ENCODE data around the gene PDLIM4. TPM values are rescaled to one million over a fixed set of nuclear protein-coding genes. Genes with fewer than 3 reads are reported as not detected.

PDLIM4 gene
- total and polyA plus RNA-seq, 3 donors from 2014 or later = 11.8 to 20.5 (median 18.5) TPM

- Histone ChIP-seq H3K27me3 (no peaks in the 10 kb centered on the region), H3K4me3 (no peak overlapping the region), H3K9me3 (no peaks in the 10 kb centered on the region), H3K27ac (no peak overlapping the region), H3K36me3 (ENCODE audit: low read depth, missing control alignments) (no peaks in the 10 kb centered on the region), H3K4me1 (no peaks in the 10 kb centered on the region)
- no peak for DNase-seq
- TF ChIP-seq CTCF (IDR thresholded peaks at IDR 0.05) (no peak), POLR2A (IDR thresholded peaks at IDR 0.05) (no peak)
- 38 to 54% methylated on average over 1 of the region's 1 CpG for WGBS, 2 donors
- intact Hi-C loops (cut with DNase I; ENCODE audit: low total_unique reads) = no loop called here
Observed at GRCh38 chr5:132245593-132245992, 11.9 kb upstream of the PDLIM4 start.

GRCh38 chr5:132246806-132247205 is 10.7 kb upstream of the PDLIM4 start:
- Histone ChIP-seq H3K4me1 (no peaks in the 10 kb centered on the region), H3K27me3 (no peaks in the 10 kb centered on the region), H3K4me3 (no peak overlapping the region), H3K36me3 (ENCODE audit: low read depth, missing control alignments) (no peaks in the 10 kb centered on the region), H3K27ac (no peak overlapping the region), H3K9me3 (no peaks in the 10 kb centered on the region)
- no peak for DNase-seq
- TF ChIP-seq POLR2A (IDR thresholded peaks at IDR 0.05) (no peak), CTCF (IDR thresholded peaks at IDR 0.05) (no peak)
- intact Hi-C loops (cut with DNase I; ENCODE audit: low total_unique reads) = no loop called here

GRCh38 chr5:132250547-132250946 is 6.9 kb upstream of the PDLIM4 start:
- DNase-seq = no peak
- no peaks in the 10 kb centered on the region for H3K27me3 ChIP-seq
- H3K4me1 ChIP-seq = peaks cover 14% of the 10 kb centered on the region
- WGBS, 2 donors = 80 to 98% methylated on average over 1 to 2 of the region's 2 CpGs
- H3K4me3 ChIP-seq = no peak overlapping the region
- intact Hi-C loops (cut with DNase I; ENCODE audit: low total_unique reads) = no loop called here
- H3K27ac ChIP-seq = no peak overlapping the region
- TF ChIP-seq POLR2A (IDR thresholded peaks at IDR 0.05) (no peak), CTCF (IDR thresholded peaks at IDR 0.05) (no peak)
- no peaks in the 10 kb centered on the region for H3K9me3 ChIP-seq
- H3K36me3 ChIP-seq (ENCODE audit: low read depth, missing control alignments) = no peaks in the 10 kb centered on the region

- Histone ChIP-seq H3K36me3 (ENCODE audit: low read depth, missing control alignments) (no peaks in the 10 kb centered on the region), H3K27me3 (no peaks in the 10 kb centered on the region), H3K4me3 (no peak overlapping the region), H3K27ac (no peak overlapping the region), H3K4me1 (peaks cover 14% of the 10 kb centered on the region), H3K9me3 (no peaks in the 10 kb centered on the region)
- WGBS, 2 donors = 95 to 96% methylated on average over 9 to 10 of the region's 10 CpGs
- DNase-seq = no peak
- TF ChIP-seq CTCF (IDR thresholded peaks at IDR 0.05) = no peak
- TF ChIP-seq POLR2A (IDR thresholded peaks at IDR 0.05) = no peak
- intact Hi-C loops (cut with DNase I; ENCODE audit: low total_unique reads) = no loop called here
Observed at GRCh38 chr5:132251220-132251725, 6.2 kb upstream of the PDLIM4 start.

GRCh38 chr5:132253008-132253441 is 4.5 kb upstream of the PDLIM4 start:
- Histone ChIP-seq H3K4me1 (peaks cover 14% of the 10 kb centered on the region), H3K9me3 (no peaks in the 10 kb centered on the region), H3K36me3 (ENCODE audit: low read depth, missing control alignments) (no peaks in the 10 kb centered on the region), H3K4me3 (no peak overlapping the region), H3K27ac (no peak overlapping the region), H3K27me3 (no peaks in the 10 kb centered on the region)
- no peak for DNase-seq
- no peak for TF ChIP-seq CTCF (IDR thresholded peaks at IDR 0.05)
- TF ChIP-seq POLR2A (IDR thresholded peaks at IDR 0.05) = no peak
- intact Hi-C loops (cut with DNase I; ENCODE audit: low total_unique reads) = no loop called here
- 89 to 100% methylated on average over 1 to 4 of the region's 4 CpGs for WGBS, 2 donors

Data from testis (tissue), 3 donors.